ENCODE results near the gene TPP1. TPM values are rescaled to one million over a fixed set of nuclear protein-coding genes. Genes with fewer than 3 reads are reported as not detected.
A peak's percentile ranks its signal among the peaks of the same experiment; 100 is the strongest.

The TPP1 gene
- total and polyA plus RNA-seq, 9 of the 15 experiments (the other 6 are each of a cell fraction or from before 2014, with no cell fraction given), result 7.5 to 75.8 (median 15.7) TPM

- no peaks in the 10 kb centered on the region for H3K27me3 ChIP-seq (ENCODE audit: control insufficient read depth in 2 of 2, insufficient read depth in 2 of 2, low read length in 2 of 2)
- intact Hi-C loops (cut with micrococcal nuclease) (loop anchor here (5.0 kb wide), 1 partner anchor 66 kb away; no protein-coding TSS in a partner anchor), in situ Hi-C loops (cut with MboI) (no loop called here)
- peaks cover 15 to 18% of the 10 kb centered on the region in 2 experiments; a peak in 4 of 5 replicates for H3K4me1 ChIP-seq (replicated peaks in 1 of 2; ENCODE audit: control insufficient read depth in 2 of 2, insufficient read depth in 2 of 2, low read length in 2 of 2)
- H4K20me1 ChIP-seq (replicated peaks; ENCODE audit: control insufficient read depth, insufficient read depth, low read length), result no peaks in the 10 kb centered on the region
- H3K36me3 ChIP-seq (ENCODE audit: control insufficient read depth, insufficient read depth, low read length), result peaks cover 67% of the 10 kb centered on the region
- H3K4me2 ChIP-seq (ENCODE audit: insufficient read depth, low read length), result no peak overlapping the region
- peaks cover 10% of the 10 kb centered on the region for H3K9me1 ChIP-seq (ENCODE audit: control insufficient read depth, insufficient read depth, low read length)
- no peak overlapping the region for H2AFZ ChIP-seq (ENCODE audit: low read depth, low read length)
- H3K79me2 ChIP-seq (ENCODE audit: control insufficient read depth, insufficient read depth, low read length), result peaks cover 75% of the 10 kb centered on the region
- H3K9me3 ChIP-seq (replicated peaks; ENCODE audit: control insufficient read depth, insufficient read depth, low read depth, low read length), result no peaks in the 10 kb centered on the region
- peak overlapping the region in 1 of 2 experiments; percentile 75; a peak in 2 of 4 replicates for H3K9ac ChIP-seq (ENCODE audit: insufficient read depth in 1 of 2, low read depth in 2 of 2, low read length in 2 of 2)
- BruUV-seq (replicated peaks), result no TSS peak
- TF ChIP-seq SMC3 (conservative IDR thresholded peaks at IDR 0.05; ENCODE audit: insufficient read depth, low read depth, low read length) (no peak), RBFOX2 (IDR thresholded peaks at IDR 0.05; ENCODE audit: low read depth, low read length) (peak; percentile 58), TEAD1 (CRISPR knock-in tag; IDR thresholded peaks at IDR 0.05) (no peak), ZBTB5 (IDR thresholded peaks at IDR 0.05) (no peak), POLR2G (IDR thresholded peaks at IDR 0.05; ENCODE audit: low read depth, low read length) (peak; percentile 36; the same call in 1 of the 2 replicates), RNF2 (IDR thresholded peaks at IDR 0.05) (no peak), MTA2 (IDR thresholded peaks at IDR 0.05; ENCODE audit: low read depth) (no peak), MEF2A (IDR thresholded peaks at IDR 0.05; ENCODE audit: control insufficient read depth, low read depth, low read length) (no peak), AFF1 (IDR thresholded peaks at IDR 0.05; ENCODE audit: low read depth in 1 of 2, partially characterized antibody in 2 of 2) (no peak)
- POLR2A ChIA-PET, result no interaction called here
- ATAC-seq (no peak), FAIRE-seq (no peak), DNase-seq (ENCODE audit: extremely low read depth in 1 of 4, low spot score in 3 of 4) (no peak)
- no peak overlapping the region for H3K4me3 ChIP-seq
- 98% methylated on average over 13 of the region's 13 CpGs for WGBS (ENCODE audit: insufficient coverage, low coverage, missing lambda C conversion rate)
- CTCF ChIA-PET (ENCODE audit: low intra/inter-chr PET ratio), result no interaction called here
- H3K27ac ChIP-seq (ENCODE audit: extremely low read depth, low read depth, low read length), result no peak overlapping the region
Measured at GRCh38 chr11:6601041-6601461, 18.2 kb downstream of the TPP1 start.

All from K562 (cell line).